HL-60/S4 (cell line): Measurements from ENCODE around the gene MYL11.

Experiments
- in situ Hi-C: fragments of 300-500 bp; cut with MboI; formaldehyde crosslinking; loops from 2 replicates; pipeline ENCODE4 v1.14.3; 2022; ENCODE audit warnings: low sequenced_read_pairs

MYL11 gene

DNA sequence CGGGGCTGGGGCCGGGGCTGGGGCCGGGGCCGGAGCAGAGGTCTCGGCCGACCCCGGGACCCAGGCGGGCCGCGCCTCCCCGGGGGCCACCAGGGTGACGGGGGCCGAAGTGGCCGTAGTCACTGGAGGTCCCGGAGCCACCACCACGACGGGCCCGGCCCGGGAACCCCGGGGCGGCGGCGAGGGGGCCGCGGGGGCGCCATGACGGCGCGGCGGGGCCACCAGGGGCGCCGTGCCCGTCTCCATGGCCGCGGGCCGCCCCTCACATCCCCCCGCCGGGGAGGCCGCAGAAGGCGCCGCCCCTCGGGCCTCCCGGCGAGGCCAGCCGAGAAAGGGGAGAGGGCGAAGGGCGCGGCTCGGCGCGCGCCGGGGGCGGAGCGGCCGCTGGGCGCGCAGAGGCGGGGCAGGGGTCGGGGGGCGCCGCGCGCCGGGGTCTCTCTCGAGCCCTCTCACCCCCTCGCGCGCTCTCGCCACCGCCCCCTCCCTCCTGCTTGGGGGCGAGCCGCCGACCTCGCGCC is 4.6 kb upstream of the MYL11 start:
- in situ Hi-C loops = no loop called here

DNA sequence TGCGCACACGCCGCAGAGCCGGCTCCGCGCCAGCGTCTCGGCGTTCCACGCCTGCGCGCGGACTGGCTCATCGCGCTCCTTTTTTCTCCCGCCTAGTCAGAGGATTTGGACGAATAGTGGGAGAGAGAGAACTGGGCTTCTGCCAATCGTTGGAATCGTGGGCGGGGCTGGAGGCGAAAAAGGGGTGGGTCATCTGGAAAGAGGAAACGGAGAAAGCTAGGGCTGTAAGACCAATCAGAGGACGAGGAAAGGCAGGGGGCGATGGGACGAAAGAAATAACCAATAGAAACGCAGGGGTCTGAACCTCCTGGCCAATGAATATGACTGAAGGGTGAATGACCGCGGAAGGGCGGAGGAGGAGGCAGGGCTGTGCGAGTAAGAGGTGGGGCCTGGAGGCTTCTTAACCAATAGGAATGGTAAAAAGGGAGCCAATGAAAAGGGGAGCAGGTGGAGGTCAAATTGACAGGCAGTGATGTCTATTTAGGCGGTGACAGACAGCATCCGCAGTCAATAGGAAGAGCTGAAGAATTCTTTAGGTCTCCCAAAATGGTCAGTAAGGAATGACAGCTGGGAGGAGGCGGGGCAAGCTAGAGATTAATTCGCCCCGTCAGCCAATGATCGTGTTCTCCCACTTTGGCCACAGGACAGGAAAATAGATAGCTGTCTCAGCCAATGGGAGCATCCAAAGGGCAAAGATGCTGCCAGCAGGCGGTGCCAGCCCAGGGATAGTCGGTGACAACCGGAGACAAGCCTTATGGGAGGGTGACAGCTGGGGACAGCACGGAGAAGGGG is 4.0 kb upstream of the MYL11 start, which contains the start of gene TBC1D10B:
TBC1D10B (minus strand) TSS at position 39 of the 792 bp plus-strand sequence. CDS start 311 bp downstream, outside the sequence.
- in situ Hi-C loops = no loop called here

DNA sequence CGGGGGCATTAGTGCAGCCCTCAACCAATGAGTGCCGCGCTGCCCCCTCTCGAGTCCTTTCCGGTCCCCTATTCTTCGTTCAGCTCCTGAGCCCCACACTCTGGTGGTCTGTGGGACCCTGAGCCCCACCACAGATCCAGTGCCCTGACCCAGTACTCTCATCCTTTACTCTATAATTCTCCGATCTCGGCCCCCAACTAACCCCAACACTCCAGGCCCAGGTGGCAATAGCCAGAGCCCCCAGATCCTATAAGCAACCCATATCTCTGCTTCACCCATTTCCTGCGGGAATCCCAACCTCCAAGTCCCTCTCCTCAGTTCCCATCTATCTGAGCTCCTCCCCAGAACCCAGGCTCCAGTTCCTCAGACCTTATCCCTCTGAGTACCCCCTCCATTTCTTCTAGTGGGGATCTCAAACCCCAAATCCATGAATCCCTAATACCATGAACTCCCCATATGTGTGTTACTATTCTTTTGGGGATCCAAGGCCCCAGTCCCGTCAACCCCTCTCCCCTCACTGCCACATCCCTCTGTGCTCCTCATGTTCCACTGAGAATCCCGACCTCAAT is 3.3 kb upstream of the MYL11 start:
- in situ Hi-C loops = no loop called here

DNA sequence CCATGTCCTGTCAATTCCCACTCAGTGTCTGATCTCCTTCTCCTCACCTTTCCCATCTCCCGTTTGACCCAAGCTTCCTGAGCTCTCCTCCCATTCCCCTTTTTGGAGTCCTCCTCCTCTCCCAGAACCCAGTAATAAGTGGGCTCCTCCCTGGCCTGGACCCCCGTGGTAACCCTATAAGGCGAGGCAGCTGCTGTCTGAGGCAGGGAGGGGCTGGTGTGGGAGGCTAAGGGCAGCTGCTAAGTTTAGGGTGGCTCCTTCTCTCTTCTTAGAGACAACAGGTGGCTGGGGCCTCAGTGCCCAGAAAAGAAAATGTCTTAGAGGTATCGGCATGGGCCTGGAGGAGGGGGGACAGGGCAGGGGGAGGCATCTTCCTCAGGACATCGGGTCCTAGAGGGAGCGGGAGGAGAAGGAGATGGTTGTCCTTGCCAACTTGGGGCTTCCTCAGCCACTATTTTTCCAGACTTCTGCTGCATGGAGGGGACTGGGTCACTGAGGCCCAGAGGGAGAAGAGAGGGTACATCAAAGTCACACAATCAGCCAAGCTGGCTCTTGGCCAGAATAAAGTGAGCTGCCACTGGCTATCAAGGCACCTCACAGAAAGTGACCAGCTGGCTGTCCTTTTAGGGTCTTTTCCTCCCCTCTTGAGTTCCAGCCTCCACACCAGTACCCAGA is 2.4 kb upstream of the MYL11 start:
- in situ Hi-C loops = no loop called here

DNA sequence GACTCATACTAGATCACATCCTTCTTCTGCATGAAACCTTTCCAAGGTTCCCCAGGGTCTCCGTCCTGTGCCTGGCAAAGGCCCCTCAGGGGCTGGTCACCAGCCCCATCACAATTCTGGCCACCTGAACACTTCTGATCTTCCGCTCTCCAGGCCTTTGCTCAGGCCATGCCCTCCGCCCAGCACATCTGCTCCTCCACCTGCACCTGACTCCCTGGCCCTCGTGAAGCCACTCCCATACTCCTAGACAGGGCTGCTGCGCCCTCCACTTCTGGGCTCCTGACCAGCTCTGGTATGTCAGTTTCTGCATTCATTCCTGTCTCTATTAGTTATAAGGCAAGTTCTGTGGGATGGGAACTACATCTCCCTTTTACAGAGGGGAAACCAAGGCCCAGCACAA is 1.9 kb upstream of the MYL11 start:
- in situ Hi-C loops = no loop called here

DNA sequence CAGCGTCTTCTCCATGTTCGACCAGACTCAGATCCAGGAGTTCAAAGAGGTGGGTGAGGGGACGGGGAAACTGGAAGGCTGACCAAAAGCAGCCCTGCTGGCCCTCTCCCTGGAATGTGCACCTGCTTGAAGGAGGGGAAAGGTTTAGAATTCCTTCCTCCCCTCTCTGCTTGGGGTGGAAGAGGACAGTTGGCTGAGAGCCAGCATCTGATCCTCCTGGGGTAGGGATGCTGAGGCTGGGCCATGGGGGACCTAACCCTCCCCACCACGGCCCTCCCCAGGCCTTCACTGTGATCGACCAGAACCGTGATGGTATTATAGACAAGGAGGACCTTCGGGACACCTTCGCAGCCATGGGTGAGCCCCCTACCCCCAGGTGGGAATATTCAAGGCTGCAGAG is 1.3 kb downstream of the MYL11 start:
- in situ Hi-C loops = no loop called here

GRCh38 chr16:30376461-30376902 is 1.9 kb downstream of the MYL11 start:
- in situ Hi-C loops = no loop called here

- in situ Hi-C loops = no loop called here
Measured at GRCh38 chr16:30377050-30377811, 2.6 kb downstream of the MYL11 start.

DNA sequence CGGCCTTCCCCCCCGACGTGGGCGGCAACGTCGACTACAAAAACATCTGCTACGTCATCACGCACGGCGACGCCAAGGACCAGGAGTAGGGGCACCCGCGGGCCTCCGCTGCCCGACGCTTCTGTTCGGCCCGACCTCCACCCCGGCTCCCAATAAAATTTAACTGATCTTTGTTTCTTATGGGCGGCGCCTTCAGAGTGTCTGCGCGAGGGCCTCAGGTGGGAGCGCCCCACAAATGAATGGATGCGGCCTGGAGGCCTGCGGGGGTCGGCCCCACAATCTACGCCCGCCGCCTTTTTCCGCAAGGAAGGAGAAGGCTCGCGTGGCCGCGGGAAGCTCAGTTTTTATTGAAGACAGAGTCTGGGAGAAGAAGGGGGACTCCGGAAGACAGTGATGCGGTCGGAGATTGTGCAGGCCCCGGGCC is 3.2 kb downstream of the MYL11 start:
- in situ Hi-C loops = no loop called here

GRCh38 chr16:30378236-30379157 is 3.9 kb downstream of the MYL11 start:
- in situ Hi-C loops = no loop called here

DNA sequence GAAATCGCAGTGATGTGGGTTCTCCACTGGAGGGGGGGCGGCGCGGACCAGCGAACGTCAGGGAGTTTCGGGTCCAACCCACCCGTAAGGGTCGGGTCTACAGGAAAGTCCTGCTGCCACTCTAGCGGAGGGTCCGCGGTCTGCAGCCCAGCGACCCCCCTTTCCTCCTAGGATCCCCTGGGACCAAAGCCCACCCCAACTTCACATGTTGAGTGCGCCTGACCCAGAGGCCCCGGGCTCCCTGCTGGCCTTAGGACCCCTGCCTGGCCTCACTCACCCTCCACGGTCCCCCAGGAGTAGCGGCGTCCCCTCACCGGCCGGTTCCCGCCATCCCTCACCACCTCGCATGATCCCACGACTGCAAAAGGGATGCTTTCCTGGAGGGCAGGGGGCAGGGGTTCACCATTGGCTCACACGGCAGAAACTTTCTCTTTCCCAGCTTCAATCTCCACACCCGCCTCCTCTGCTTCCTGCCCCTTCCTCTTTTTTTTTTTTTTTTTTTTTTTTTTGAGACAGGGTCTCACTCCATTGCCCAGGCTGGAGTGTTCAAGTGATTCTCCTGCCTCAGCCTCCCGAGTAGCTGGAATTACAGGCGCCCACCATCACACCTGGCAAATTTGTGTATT is 4.7 kb downstream of the MYL11 start:
- in situ Hi-C loops = no loop called here

- in situ Hi-C loops = no loop called here
Measured at GRCh38 chr16:30380072-30380802, 5.6 kb downstream of the MYL11 start.

DNA sequence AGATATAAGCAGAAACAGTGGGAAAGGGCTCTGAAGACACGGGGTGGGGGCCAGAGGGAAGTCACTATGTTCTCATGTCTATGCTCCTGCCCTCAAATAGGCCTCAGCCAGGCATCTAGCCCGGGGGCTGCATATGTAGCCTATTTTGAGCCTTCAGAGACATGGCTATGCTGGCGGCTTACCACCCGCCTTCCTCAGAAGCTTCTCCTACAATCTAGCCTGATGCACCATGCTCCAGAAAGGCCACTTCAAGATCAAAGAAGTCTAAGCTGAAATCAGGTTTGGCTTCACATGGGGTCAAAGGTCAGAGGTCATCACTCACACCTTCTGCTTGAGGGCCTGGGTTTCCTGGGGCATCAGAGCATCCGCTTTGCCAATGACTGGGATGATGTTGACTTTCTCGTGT is 6.2 kb downstream of the MYL11 start:
- in situ Hi-C loops = no loop called here

DNA sequence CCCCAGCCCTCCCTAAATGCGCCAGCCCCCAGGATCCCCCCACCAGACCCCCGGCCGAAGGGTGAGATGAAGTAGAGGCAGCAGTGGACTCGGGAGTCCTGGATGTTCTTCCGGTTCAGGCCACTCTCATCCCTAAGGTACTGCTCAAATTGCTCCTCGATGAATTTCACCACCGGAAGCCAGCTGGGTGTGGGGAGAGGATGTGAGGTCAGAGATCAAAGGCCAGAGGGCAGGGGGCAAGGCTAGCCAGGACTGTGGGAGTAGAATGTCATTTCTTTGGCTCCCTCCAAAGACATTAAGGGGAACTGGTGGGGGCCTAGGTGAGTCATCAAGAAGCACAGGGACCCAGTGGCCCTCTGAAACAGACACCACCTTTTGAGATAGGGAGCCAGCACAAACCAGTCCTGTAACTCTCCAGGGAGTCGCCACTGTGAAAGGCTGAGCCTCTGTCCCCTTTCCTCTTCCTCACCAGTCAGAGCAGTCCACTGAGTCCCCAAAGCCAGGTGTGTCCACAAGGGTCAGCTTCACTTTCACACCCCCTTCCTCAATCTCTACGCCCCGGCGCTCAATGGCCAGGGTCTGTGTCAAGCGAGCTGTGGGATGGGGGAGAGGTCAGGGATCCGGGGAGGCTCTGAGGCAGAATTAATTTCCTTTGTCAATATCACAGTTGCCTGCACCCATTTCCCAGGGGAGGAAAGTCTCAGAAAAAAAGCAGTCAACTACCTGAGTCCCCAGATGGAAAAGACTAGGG is 6.9 kb downstream of the MYL11 start:
- in situ Hi-C loops = no loop called here

DNA sequence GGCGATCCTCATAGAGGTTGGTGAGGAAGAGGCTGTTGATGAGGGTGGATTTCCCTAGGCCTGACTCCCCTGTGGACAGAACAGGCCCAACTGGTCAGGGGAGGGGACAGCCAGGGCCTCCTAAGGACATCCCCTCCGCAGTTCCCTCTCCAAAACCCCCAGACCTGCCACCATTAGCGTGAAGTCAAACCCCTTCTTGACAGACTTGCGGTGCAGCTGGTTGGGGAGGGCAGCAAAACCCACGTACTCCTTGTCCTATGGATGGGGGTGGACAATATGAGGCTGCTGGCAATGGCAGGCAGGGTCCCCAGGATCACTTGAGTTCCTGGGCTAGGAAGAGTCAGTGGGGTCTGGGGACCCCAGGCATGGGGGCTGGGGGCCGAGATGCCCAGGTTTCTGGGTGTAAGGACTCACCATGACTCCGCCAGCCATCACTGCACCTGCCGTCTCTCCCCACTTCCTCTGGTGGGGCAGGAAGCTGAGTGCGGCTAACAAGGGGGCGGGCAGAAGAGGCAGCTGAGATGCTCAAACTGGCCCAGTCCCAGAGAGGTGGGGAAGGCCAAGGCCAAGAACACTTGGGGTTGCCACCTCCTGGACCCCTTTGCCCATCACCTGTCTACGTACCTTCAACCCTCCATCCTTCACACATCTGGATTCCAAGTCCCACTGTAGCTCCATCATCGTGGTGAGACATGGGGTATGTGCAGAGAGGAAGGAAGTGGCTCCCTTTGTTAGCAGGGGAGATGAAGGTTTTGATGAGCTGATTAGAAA is 7.7 kb downstream of the MYL11 start, which contains the start of gene SEPTIN1:
SEPTIN1 (minus strand) TSS at position 451 of the 771 bp plus-strand sequence; CDS start at position 432, 19 bp downstream.
- in situ Hi-C loops = no loop called here

DNA sequence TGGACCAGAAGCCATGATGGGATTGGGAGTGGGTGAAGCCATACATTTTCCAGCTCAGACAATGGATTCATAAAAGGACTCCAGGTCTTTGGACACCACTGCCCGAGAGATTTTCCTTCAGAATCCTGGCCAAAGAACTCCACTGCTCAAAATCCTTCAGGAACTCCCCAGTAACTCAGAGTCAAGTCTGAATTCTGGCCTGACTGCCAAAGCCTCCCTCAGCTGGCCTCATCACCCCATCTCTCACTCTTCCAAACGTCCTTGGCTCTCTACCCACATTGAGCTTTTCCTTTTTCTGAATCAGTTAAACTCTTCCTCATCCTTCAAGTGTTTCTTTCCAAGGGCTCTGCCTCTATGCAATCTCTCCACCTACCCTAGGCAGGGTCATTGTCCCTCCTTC is 8.9 kb downstream of the MYL11 start:
- in situ Hi-C loops = no loop called here

GRCh38 chr16:30394592-30395154 is 20.1 kb downstream of the MYL11 start:
- in situ Hi-C loops = no loop called here
